ENCODE data around the gene TGFBI.

Gene TGFBI

GRCh38 chr5:136047858-136048257 is 19.1 kb downstream of the TGFBI start:
- peak; percentile 58 for DNase-seq (ENCODE audit: low spot score)

- DNase-seq (ENCODE audit: low spot score), result no peak
These were observed 20.2 kb downstream of the TGFBI start for GRCh38 chr5:136048966-136049365.

GRCh38 chr5:136051486-136052220 is 22.9 kb downstream of the TGFBI start:
- no peak for DNase-seq (ENCODE audit: low spot score)

- DNase-seq (ENCODE audit: low spot score), result no peak
These were observed 24.0 kb downstream of the TGFBI start for GRCh38 chr5:136052692-136053335.

- no peak for DNase-seq (ENCODE audit: low spot score)
These were observed 24.8 kb downstream of the TGFBI start for GRCh38 chr5:136053336-136054141.

DNA sequence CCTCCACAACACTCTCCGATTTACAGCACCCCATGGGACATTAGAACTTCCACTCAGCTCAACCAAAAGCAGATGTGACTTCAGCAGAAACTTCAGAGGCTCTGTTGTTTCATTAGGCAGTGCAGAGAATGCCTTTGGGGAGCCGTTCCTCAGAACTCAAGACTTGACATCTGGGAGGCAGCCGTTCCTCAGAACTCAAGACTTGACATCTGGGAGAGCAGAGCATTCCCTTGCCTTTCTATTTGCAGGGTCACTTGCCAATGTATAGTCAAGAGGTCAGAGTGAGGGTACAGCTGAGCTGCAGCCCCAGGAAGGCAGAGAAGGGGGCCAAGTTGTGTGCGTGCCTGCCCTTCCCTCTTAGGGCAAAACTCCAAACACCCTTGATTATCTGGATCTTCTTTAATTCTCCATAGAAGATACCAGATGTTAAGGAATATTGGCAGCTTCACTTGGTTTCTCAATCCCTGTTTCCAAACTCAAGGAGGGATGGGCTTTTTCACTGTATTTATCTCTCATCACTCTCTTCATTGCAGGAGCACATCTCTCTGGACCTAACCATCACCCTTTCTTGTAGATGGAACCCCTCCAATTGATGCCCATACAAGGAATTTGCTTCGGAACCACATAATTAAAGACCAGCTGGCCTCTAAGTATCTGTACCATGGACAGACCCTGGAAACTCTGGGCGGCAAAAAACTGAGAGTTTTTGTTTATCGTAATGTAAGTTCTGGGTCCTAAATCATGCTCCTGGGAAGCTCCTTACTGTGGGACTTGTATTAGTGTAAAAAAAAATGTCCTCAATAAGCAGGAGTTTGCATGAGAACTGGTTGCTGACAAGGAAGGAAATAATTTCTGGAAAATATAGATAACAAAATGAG is 25.6 kb downstream of the TGFBI start:
- no peak for DNase-seq (ENCODE audit: low spot score)

- DNase-seq (ENCODE audit: low spot score), result no peak
These were observed 27.0 kb downstream of the TGFBI start for GRCh38 chr5:136055612-136056309.

DNA sequence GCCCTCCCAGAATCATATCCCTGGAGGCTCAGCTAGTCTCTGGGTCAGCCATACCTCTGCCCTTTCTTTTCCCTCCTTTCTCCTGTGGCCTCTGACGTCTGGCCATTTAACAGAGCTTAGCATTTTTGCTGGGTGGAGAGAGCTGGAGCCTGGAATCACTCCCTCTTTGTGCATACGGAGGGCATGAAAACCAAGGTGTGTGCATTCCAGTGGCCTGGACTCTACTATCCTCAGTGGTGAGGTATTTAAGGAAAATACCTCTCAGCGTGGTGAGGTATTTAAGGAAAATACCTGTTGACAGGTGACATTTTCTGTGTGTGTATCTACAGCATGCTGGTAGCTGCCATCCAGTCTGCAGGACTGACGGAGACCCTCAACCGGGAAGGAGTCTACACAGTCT is 27.5 kb downstream of the TGFBI start:
- DNase-seq (ENCODE audit: low spot score), result no peak

GRCh38 chr5:136056771-136057335 is 28.1 kb downstream of the TGFBI start:
- no peak for DNase-seq (ENCODE audit: low spot score)

DNA sequence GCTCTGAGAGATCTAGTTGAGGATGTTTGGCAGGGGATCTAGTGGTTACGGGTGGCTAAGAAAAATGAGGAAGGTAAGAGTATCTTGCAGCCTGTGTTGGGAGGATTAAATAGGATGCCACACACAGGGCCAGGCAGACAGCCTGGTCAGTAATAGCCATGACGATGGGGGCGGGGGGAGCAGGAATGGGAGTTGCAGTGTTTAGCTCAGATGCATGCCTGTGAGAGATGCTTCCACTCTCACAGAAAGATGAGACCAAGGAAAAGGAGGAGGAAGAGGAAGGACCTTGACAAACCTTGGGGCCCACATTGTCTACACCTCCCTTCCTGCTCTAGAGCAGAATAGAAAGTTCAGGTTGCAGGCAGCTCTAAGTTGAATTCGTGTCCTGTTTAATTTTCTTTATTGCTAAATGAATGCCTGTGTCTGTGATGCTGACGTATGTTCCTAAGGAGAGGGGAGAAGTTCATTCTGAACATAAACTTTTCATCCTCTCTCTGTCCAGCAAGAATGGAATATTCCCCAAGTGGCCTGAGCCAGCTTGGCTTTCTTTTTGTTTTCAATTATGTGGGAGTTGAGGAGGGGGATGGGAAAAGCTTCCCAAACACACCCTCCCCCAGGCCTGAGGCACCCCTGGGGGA is 28.7 kb downstream of the TGFBI start:
- DNase-seq (ENCODE audit: low spot score), result no peak

GRCh38 chr5:136058039-136058971 is 29.5 kb downstream of the TGFBI start:
- DNase-seq (ENCODE audit: low spot score), result no peak

- DNase-seq (ENCODE audit: low spot score), result no peak
These were observed 30.2 kb downstream of the TGFBI start for GRCh38 chr5:136058972-136059354.

DNA sequence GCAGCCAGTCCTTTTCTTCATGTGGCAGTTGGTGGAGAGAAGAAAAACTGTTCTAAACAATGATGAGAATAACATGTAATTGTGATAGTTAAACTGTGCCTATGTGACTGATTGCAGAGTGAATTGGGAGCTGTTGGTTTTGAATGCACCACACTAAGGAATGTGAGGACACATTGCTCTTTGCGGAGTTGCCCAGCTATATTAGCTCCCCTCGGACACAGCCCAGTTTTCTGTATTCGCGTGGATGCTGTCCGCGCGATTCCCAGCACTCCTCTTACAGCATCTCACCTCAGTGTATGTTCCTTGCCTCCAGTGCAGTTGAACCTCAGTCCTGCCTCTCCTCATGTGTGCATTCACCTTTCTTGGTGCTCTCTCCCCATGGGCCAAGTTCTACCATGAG is 32.2 kb downstream of the TGFBI start:
- DNase-seq (ENCODE audit: low spot score), result no peak

- no peak for DNase-seq (ENCODE audit: low spot score)
These were observed 33.0 kb downstream of the TGFBI start for GRCh38 chr5:136061630-136062365.

GRCh38 chr5:136062366-136063274 is 33.8 kb downstream of the TGFBI start:
- no peak for DNase-seq (ENCODE audit: low spot score)

GRCh38 chr5:136063778-136064465 is 35.1 kb downstream of the TGFBI start:
- DNase-seq (ENCODE audit: low spot score), result no peak

GRCh38 chr5:136064510-136064909 is 35.7 kb downstream of the TGFBI start:
- DNase-seq (ENCODE audit: low spot score), result no peak

Measured in Ammon's horn (tissue), 1 donor.